Hepatocyte (in vitro differentiated cells): Measurements from ENCODE around the gene SLC5A1.

Source experiments
- EZH2 ChIP-seq: fragments of 200-600 bp; sonication (generic); IDR thresholded peaks from 2 replicates; pipeline ENCODE4 v1.6.1; 2016; ENCODE audit warnings: antibody characterized with exemption, mild to moderate bottlenecking, borderline replicate concordance
- TF ChIP-seq, protein P1 (sequence below): fragments of 200-600 bp; sonication (generic); IDR thresholded peaks from 2 replicates; pipeline ENCODE4 v1.5.1; 2016; ENCODE audit warnings: antibody characterized with exemption, mild to moderate bottlenecking; ENCODE audit not compliant: poor library complexity

GRCh38 chr22:32059426-32059825 is 16.4 kb downstream of the SLC5A1 start:
- TF ChIP-seq, protein P1, sequence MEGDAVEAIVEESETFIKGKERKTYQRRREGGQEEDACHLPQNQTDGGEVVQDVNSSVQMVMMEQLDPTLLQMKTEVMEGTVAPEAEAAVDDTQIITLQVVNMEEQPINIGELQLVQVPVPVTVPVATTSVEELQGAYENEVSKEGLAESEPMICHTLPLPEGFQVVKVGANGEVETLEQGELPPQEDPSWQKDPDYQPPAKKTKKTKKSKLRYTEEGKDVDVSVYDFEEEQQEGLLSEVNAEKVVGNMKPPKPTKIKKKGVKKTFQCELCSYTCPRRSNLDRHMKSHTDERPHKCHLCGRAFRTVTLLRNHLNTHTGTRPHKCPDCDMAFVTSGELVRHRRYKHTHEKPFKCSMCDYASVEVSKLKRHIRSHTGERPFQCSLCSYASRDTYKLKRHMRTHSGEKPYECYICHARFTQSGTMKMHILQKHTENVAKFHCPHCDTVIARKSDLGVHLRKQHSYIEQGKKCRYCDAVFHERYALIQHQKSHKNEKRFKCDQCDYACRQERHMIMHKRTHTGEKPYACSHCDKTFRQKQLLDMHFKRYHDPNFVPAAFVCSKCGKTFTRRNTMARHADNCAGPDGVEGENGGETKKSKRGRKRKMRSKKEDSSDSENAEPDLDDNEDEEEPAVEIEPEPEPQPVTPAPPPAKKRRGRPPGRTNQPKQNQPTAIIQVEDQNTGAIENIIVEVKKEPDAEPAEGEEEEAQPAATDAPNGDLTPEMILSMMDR = no peak
- no peak for TF ChIP-seq EZH2
